Activated CD8-positive, alpha-beta memory T cell treated with anti-CD3 and anti-CD28 coated beads, Interleukin-2, amount 50 U/mL, for 1 hour (primary cell): ENCODE measurements around the gene CLEC16A.
A peak's percentile ranks its signal among the peaks of the same experiment; 100 is the strongest.
"Not testable (repeated sequence)": the region's sequence is repeated elsewhere in the genome, so short reads cannot be mapped to it uniquely, and the experiment has no call there.

Experiments used
- DNase-seq: peaks from one replicate; pipeline ENCODE4 v3.0.0-alpha.2; 2020; ENCODE audit errors: extremely low read depth

CLEC16A gene

GRCh38 chr16:10944249-10945064 is at the start of gene CLEC16A:
CLEC16A (plus strand) TSS chr16:10944564; CDS start chr16:10944718, 154 bp downstream.
- peak; percentile 69 for DNase-seq

- DNase-seq, result no peak
Measured at GRCh38 chr16:10895053-10895946, 49.1 kb upstream of the CLEC16A start.

GRCh38 chr16:10896165-10896564 is 48.2 kb upstream of the CLEC16A start:
- DNase-seq, result no peak

- no peak for DNase-seq
Measured at GRCh38 chr16:10896723-10897122, 47.6 kb upstream of the CLEC16A start.

- DNase-seq, result no peak
Measured at GRCh38 chr16:10897134-10897533, 47.2 kb upstream of the CLEC16A start.

GRCh38 chr16:10902999-10903398 is 41.4 kb upstream of the CLEC16A start:
- DNase-seq, result no peak

GRCh38 chr16:10906482-10906881 is 37.9 kb upstream of the CLEC16A start:
- DNase-seq, result no peak

- DNase-seq, result no peak
Measured at GRCh38 chr16:10906914-10907756, 37.2 kb upstream of the CLEC16A start.

GRCh38 chr16:10907757-10908045 is 36.7 kb upstream of the CLEC16A start:
- no peak for DNase-seq

- DNase-seq, result no peak
Measured at GRCh38 chr16:10911267-10911666, 33.1 kb upstream of the CLEC16A start.

- DNase-seq, result no peak
Measured at GRCh38 chr16:10916534-10916933, 27.8 kb upstream of the CLEC16A start.

- peak; percentile 25 for DNase-seq
Measured at GRCh38 chr16:10918294-10919002, 25.9 kb upstream of the CLEC16A start.

- DNase-seq, result no peak
Measured at GRCh38 chr16:10919003-10919351, 25.4 kb upstream of the CLEC16A start.

- DNase-seq, result no peak
Measured at GRCh38 chr16:10920726-10921427, 23.5 kb upstream of the CLEC16A start.

GRCh38 chr16:10921536-10922327 is 22.6 kb upstream of the CLEC16A start:
- no peak for DNase-seq

GRCh38 chr16:10922328-10923145 is 21.8 kb upstream of the CLEC16A start:
- DNase-seq, result no peak

- DNase-seq, result no peak
Measured at GRCh38 chr16:10923146-10923649, 21.2 kb upstream of the CLEC16A start.

- DNase-seq, result no peak
Measured at GRCh38 chr16:10923650-10924214, 20.6 kb upstream of the CLEC16A start.

- DNase-seq, result not testable (repeated sequence)
Measured at GRCh38 chr16:10925285-10925684, 19.1 kb upstream of the CLEC16A start.
